ENCODE data around the gene DMPK. TPM values are rescaled to one million over a fixed set of nuclear protein-coding genes. Genes with fewer than 3 reads are reported as not detected.
"Not testable (repeated sequence)": the region's sequence is repeated elsewhere in the genome, so short reads cannot be mapped to it uniquely, and the experiment has no call there.

DMPK gene
- total RNA-seq, 1 donor from 2014 or later: 42.6 TPM

- Histone ChIP-seq H3K27me3 (ENCODE audit: low read depth) (no peaks in the 10 kb centered on the region), H3K4me1 (peaks cover 1% of the 10 kb centered on the region), H3K4me3 (no peak overlapping the region), H3K27ac (no peak overlapping the region), H3K9me3 (no peaks in the 10 kb centered on the region), H3K36me3 (no peaks in the 10 kb centered on the region)
- ATAC-seq (no peak), DNase-seq (no peak)
- TF ChIP-seq, protein P1, sequence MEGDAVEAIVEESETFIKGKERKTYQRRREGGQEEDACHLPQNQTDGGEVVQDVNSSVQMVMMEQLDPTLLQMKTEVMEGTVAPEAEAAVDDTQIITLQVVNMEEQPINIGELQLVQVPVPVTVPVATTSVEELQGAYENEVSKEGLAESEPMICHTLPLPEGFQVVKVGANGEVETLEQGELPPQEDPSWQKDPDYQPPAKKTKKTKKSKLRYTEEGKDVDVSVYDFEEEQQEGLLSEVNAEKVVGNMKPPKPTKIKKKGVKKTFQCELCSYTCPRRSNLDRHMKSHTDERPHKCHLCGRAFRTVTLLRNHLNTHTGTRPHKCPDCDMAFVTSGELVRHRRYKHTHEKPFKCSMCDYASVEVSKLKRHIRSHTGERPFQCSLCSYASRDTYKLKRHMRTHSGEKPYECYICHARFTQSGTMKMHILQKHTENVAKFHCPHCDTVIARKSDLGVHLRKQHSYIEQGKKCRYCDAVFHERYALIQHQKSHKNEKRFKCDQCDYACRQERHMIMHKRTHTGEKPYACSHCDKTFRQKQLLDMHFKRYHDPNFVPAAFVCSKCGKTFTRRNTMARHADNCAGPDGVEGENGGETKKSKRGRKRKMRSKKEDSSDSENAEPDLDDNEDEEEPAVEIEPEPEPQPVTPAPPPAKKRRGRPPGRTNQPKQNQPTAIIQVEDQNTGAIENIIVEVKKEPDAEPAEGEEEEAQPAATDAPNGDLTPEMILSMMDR (IDR thresholded peaks at IDR 0.05): no peak
- intact Hi-C loops (cut with DNase I): no loop called here
Observed at GRCh38 chr19:45804140-45804958, 22.1 kb upstream of the DMPK start.

DNA sequence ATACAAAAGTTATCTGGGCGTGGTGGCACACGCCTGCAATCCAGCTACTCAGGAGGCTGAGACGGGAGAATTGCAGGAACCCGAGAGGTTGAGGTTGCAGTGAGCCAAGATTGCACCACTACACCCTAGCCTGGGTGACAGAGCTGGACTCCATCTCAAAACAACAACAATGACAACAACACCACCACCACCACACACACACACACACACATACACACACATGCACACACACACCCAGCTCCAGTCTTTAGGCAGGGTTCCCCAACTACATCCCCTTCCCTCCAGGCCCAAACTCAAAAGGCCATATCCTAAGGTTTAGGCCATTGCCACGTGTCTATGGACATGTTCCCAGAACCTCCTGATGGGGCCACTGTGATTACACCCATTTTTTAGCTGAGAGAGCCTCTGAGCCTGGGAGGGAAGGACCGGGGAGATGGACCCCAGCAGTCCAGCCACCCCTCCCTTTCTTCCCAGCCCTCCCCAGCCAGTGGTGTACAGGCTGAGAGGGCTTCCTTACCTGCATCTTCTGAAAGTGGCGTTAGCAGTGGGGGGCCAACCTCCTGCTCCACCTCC lies 19.4 kb upstream of the DMPK start:
- H3K9me3 ChIP-seq: no peaks in the 10 kb centered on the region
- no peak overlapping the region for H3K27ac ChIP-seq
- peaks cover 4% of the 10 kb centered on the region for H3K27me3 ChIP-seq (ENCODE audit: low read depth)
- ATAC-seq (no peak), DNase-seq (no peak)
- intact Hi-C loops (cut with DNase I): no loop called here
- peaks cover 9% of the 10 kb centered on the region for H3K4me1 ChIP-seq
- TF ChIP-seq, protein P1 (IDR thresholded peaks at IDR 0.05): no peak
- H3K4me3 ChIP-seq: no peak overlapping the region
- no peaks in the 10 kb centered on the region for H3K36me3 ChIP-seq

- no peak overlapping the region for H3K27ac ChIP-seq
- H3K4me3 ChIP-seq: no peak overlapping the region
- intact Hi-C loops (cut with DNase I): no loop called here
- H3K27me3 ChIP-seq (ENCODE audit: low read depth): peaks cover 5% of the 10 kb centered on the region
- ATAC-seq (peak in 1 of 2 donors; percentile 12), DNase-seq (no peak)
- peaks cover 9% of the 10 kb centered on the region for H3K4me1 ChIP-seq
- TF ChIP-seq, protein P1 (IDR thresholded peaks at IDR 0.05): no peak
- no peaks in the 10 kb centered on the region for H3K9me3 ChIP-seq
- H3K36me3 ChIP-seq: no peaks in the 10 kb centered on the region
Observed at GRCh38 chr19:45800070-45800553, 17.8 kb upstream of the DMPK start.

DNA sequence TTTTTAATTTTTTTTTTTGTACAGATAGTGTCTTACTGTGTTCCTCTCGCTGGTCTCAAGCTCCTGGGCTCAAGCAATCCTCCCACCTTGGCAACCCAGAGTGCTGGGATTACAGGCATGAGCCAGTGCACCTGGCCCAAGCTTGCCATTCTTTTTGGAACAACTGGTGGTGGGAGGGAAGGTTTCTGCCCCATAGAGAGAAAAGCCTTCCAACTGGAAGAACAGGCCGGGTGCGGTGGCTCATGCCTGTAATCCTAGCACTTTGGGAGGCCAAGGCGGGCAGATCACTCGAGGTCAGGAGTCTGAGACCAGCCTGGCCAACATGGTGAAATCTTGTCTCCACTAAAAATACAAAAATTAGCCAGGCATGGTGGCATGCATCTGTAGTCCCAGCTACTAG lies 17.3 kb upstream of the DMPK start:
- H3K4me3 ChIP-seq; H3K36me3 ChIP-seq; intact Hi-C loops (cut with DNase I); DNase-seq; H3K4me1 ChIP-seq; H3K27me3 ChIP-seq (ENCODE audit: low read depth); H3K27ac ChIP-seq; H3K9me3 ChIP-seq: not testable (repeated sequence)
- ATAC-seq: peak in 1 of 2 donors; percentile 4

GRCh38 chr19:45798995-45799517 lies 16.8 kb upstream of the DMPK start:
- Histone ChIP-seq H3K36me3 (no peaks in the 10 kb centered on the region), H3K27ac (no peak overlapping the region), H3K4me1 (peaks cover 9% of the 10 kb centered on the region), H3K9me3 (no peaks in the 10 kb centered on the region), H3K4me3 (no peak overlapping the region), H3K27me3 (ENCODE audit: low read depth) (peaks cover 5% of the 10 kb centered on the region)
- peak; percentile 82 to 89 for ATAC-seq
- TF ChIP-seq, protein P1 (IDR thresholded peaks at IDR 0.05): peak; percentile 95
- intact Hi-C loops (cut with DNase I): no loop called here
- peak; percentile 67 for DNase-seq

GRCh38 chr19:45794627-45795026 lies 12.3 kb upstream of the DMPK start:
- TF ChIP-seq, protein P1 (IDR thresholded peaks at IDR 0.05): no peak

More at GRCh38 chr19:45794627-45795026, 12.3 kb upstream of the DMPK start:
- H3K27ac ChIP-seq: no peak overlapping the region
- no peaks in the 10 kb centered on the region for H3K9me3 ChIP-seq
- peaks cover 12% of the 10 kb centered on the region for H3K36me3 ChIP-seq
- H3K27me3 ChIP-seq (ENCODE audit: low read depth): peaks cover 5% of the 10 kb centered on the region
- DNase-seq (no peak), ATAC-seq (no peak)
- intact Hi-C loops (cut with DNase I): no loop called here
- H3K4me1 ChIP-seq: peaks cover 31% of the 10 kb centered on the region
- H3K4me3 ChIP-seq: no peak overlapping the region

Data from lower lobe of right lung (tissue), 2 donors.